ENCODE results near the gene CHMP6. TPM values are rescaled to one million over a fixed set of nuclear protein-coding genes. Genes with fewer than 3 reads are reported as not detected.

The CHMP6 gene
- total RNA-seq, 1 donor from 2014 or later: 30.8 TPM

DNA sequence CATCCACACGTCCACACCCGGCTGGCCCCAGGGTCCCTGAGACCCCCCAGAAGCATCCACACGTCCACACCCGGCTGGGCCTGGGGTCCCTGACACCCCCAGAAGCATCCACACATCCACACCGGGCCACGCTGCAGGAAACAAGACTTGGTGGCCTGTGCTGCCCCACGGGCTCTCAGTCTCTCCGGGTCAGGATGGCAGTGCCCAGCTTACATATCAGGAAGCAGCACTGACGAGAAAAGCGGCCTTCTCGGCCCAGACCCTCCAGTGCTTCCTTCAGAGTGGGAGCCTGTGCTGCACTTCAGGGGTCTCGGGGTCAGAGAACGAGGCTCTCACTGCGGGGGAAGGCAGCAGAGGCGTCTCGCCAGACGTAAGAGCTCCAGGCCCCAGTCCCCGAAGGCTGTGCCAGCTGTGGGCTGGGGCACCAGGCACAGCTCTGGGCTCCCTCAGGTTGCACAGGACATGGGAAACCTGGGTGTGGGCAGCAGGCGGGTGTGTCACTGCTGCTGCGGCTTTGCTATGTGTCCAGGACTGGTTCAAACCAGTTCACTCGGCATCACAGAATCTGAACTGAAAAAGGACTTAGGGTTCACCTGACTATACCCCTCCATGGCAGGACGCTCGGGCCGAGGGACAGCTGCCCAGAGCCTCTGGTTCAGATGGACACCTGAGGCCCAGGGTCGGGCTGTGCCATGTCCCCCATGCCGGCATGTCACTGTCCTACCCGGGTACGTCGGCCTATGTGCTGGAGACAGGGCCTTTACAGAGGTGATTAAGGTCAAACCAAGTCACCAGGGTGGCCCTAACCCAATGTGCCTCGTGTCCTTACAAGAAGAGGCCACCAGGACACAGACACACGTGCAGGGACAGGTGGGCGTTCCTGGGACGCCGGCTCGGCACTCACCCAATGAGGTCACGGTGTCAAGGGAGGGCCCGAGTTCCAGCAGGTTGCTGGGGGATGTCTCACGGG lies 40.2 kb upstream of the CHMP6 start:
- intact Hi-C loops (cut with micrococcal nuclease): no loop called here
- H3K9me3 Mint-ChIP-seq: no peaks in the 10 kb centered on the region
- H3K27me3 Mint-ChIP-seq: no peaks in the 10 kb centered on the region
- DNase-seq: no peak
- H3K4me3 Mint-ChIP-seq: no peak overlapping the region
- H3K27ac Mint-ChIP-seq: no peak overlapping the region
- H3K36me3 Mint-ChIP-seq (ENCODE audit: low read depth): peaks cover 33% of the 10 kb centered on the region
- peaks cover 2% of the 10 kb centered on the region for H3K4me1 Mint-ChIP-seq

- DNase-seq: no peak
- H3K4me3 Mint-ChIP-seq: no peak overlapping the region
- H3K36me3 Mint-ChIP-seq (ENCODE audit: low read depth): peaks cover 24% of the 10 kb centered on the region
- H3K27me3 Mint-ChIP-seq: no peaks in the 10 kb centered on the region
- intact Hi-C loops (cut with micrococcal nuclease): no loop called here
- H3K27ac Mint-ChIP-seq: no peak overlapping the region
- no peaks in the 10 kb centered on the region for H3K9me3 Mint-ChIP-seq
- no peaks in the 10 kb centered on the region for H3K4me1 Mint-ChIP-seq
Observed at GRCh38 chr17:80952291-80952690, 39.4 kb upstream of the CHMP6 start.

GRCh38 chr17:80953471-80954315 lies 37.9 kb upstream of the CHMP6 start:
- intact Hi-C loops (cut with micrococcal nuclease): no loop called here
- Mint-ChIP-seq H3K4me3 (no peak overlapping the region), H3K27me3 (no peaks in the 10 kb centered on the region), H3K36me3 (ENCODE audit: low read depth) (peaks cover 22% of the 10 kb centered on the region), H3K9me3 (no peaks in the 10 kb centered on the region), H3K27ac (no peak overlapping the region), H3K4me1 (no peaks in the 10 kb centered on the region)
- DNase-seq: no peak

GRCh38 chr17:80955078-80955477 lies 36.6 kb upstream of the CHMP6 start:
- Mint-ChIP-seq H3K36me3 (ENCODE audit: low read depth) (peaks cover 17% of the 10 kb centered on the region), H3K4me3 (no peak overlapping the region)

GRCh38 chr17:80955671-80956280 lies 35.9 kb upstream of the CHMP6 start:
- H3K4me3 Mint-ChIP-seq: no peak overlapping the region
- no peaks in the 10 kb centered on the region for H3K9me3 Mint-ChIP-seq
- intact Hi-C loops (cut with micrococcal nuclease): no loop called here
- H3K27ac Mint-ChIP-seq: no peak overlapping the region
- H3K27me3 Mint-ChIP-seq: no peaks in the 10 kb centered on the region
- H3K4me1 Mint-ChIP-seq: no peaks in the 10 kb centered on the region
- H3K36me3 Mint-ChIP-seq (ENCODE audit: low read depth): peaks cover 15% of the 10 kb centered on the region
- DNase-seq: no peak

More at GRCh38 chr17:80955078-80955477, 36.6 kb upstream of the CHMP6 start:
- intact Hi-C loops (cut with micrococcal nuclease): no loop called here
- H3K9me3 Mint-ChIP-seq: no peaks in the 10 kb centered on the region
- no peaks in the 10 kb centered on the region for H3K27me3 Mint-ChIP-seq
- H3K4me1 Mint-ChIP-seq: no peaks in the 10 kb centered on the region
- no peak for DNase-seq
- no peak overlapping the region for H3K27ac Mint-ChIP-seq

DNA sequence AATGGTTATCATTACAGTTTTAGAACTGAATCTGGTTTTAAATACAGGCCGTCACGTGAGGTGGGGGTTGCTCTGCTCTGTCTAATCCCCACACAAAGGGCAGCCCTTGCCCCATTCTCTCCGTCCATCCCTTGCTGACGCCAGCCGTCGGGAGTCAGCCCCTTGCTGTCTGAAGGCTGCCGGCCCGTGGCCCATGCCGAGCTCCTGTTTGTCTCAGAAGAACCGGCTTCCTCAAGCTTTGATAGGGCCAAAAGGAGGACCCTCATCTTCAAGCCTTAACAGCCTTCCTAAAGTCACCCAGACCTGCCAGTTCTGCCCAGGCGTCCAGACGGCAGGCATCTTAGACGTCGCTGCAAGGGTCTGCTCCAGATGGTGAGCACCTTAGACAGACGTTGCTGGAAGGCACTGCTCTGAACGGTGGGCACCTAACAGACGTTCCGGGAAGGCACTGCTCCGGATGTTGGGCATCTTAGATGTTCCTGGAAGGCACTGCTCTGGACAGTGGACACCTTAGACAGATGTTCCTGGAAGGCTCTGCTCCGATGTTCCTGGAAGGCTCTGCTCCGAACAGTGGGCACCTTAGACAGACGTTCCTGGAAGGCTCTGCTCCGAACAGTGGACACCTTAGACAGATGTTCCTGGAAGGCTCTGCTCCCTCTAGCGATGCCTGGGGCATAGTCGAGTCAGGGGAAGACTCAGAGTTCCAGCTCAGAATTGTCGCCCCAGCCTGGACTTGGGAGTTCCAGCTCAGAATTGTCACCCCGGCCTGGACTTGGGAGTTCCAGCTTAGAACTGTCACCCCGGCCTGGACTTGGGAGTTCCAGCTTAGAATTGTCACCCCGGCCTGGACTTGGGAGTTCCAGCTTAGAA lies 35.1 kb upstream of the CHMP6 start:
- Mint-ChIP-seq H3K9me3 (no peaks in the 10 kb centered on the region), H3K27ac (no peak overlapping the region), H3K4me3 (no peak overlapping the region), H3K36me3 (ENCODE audit: low read depth) (peaks cover 12% of the 10 kb centered on the region), H3K4me1 (no peaks in the 10 kb centered on the region), H3K27me3 (no peaks in the 10 kb centered on the region)
- DNase-seq: no peak
- intact Hi-C loops (cut with micrococcal nuclease): no loop called here

GRCh38 chr17:80957461-80957941 lies 34.1 kb upstream of the CHMP6 start:
- H3K36me3 Mint-ChIP-seq (ENCODE audit: low read depth): peaks cover 7% of the 10 kb centered on the region

GRCh38 chr17:80959330-80960036 lies 32.2 kb upstream of the CHMP6 start:
- no peaks in the 10 kb centered on the region for H3K4me1 Mint-ChIP-seq
- no peaks in the 10 kb centered on the region for H3K27me3 Mint-ChIP-seq
- no peak overlapping the region for H3K27ac Mint-ChIP-seq
- no peaks in the 10 kb centered on the region for H3K9me3 Mint-ChIP-seq
- DNase-seq: no peak
- intact Hi-C loops (cut with micrococcal nuclease): no loop called here
- H3K4me3 Mint-ChIP-seq: no peak overlapping the region
- H3K36me3 Mint-ChIP-seq (ENCODE audit: low read depth): peaks cover 10% of the 10 kb centered on the region

More at GRCh38 chr17:80957461-80957941, 34.1 kb upstream of the CHMP6 start:
- no peak overlapping the region for H3K4me3 Mint-ChIP-seq
- H3K27ac Mint-ChIP-seq: no peak overlapping the region
- no peaks in the 10 kb centered on the region for H3K4me1 Mint-ChIP-seq
- H3K9me3 Mint-ChIP-seq: no peaks in the 10 kb centered on the region
- DNase-seq: no peak
- no peaks in the 10 kb centered on the region for H3K27me3 Mint-ChIP-seq
- intact Hi-C loops (cut with micrococcal nuclease): no loop called here

DNA sequence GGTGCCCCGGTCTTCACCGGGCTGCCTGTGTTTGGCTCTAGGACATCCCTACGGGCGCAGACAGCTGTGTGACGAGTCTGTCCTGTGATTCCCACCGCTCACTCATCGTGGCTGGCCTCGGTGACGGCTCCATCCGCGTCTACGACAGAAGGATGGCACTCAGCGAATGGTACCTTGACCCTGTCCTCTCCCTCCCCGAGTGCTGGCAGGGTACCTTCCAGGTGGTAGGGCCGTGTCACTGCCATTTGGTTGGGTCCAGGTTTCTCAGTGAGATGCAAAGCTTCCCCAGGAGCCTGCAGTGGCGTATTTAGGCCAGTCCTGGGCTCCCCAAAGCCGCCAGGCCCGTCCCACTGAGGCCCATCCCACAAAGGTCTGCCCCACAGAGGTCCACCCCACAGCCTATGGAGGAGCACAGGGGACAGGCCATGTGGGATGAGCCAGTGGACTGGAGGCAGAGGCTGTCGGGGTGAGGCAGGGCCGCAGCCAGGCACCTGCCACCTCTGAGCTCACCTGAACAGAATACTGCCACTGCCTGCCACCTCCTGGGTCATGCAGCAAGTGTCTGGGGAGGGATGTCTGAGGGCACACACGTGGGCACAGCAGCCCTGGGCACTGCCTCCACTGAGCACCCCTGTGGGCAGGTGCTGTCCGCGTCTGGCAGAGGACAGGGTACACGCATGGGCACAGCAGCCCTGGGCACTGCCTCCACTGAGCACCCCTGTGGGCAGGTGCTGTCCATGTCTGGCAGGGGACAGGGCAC lies 31.4 kb upstream of the CHMP6 start:
- Mint-ChIP-seq H3K9me3 (no peaks in the 10 kb centered on the region), H3K4me1 (no peaks in the 10 kb centered on the region), H3K27me3 (no peaks in the 10 kb centered on the region), H3K36me3 (ENCODE audit: low read depth) (peaks cover 9% of the 10 kb centered on the region), H3K27ac (no peak overlapping the region), H3K4me3 (no peak overlapping the region)
- DNase-seq: no peak
- intact Hi-C loops (cut with micrococcal nuclease): no loop called here

DNA sequence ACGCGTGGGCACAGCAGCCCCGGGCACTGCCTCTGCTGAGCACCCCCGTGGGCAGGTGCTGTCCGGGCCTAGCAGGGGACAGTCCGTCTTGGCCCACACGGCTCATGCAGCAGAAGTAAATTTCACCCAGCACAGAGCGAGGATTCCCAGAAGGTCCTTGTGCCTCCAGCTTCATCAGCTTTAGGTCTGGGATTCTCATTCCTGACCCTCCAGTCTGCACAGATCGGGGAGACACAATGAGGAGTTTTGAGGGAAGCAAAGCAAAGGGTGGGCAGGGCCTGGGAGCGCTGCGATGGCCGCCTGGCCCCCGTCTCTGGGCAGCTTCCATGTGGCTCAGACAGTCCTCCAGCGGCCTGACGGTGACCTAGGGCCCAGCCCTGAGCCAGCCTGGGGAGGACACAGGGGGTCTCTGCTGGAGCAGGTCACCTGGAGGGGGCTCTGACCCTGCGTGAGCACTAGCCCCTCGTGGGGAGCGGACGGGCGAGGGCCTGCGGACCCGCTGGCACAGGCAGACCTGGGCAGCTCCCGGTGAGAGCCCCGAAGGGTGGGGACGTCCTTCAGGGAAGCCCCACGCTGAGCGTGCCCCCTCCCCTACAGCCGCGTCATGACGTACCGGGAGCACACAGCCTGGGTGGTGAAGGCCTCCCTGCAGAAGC lies 30.7 kb upstream of the CHMP6 start:
- no peaks in the 10 kb centered on the region for H3K9me3 Mint-ChIP-seq
- no peaks in the 10 kb centered on the region for H3K27me3 Mint-ChIP-seq
- no peak overlapping the region for H3K27ac Mint-ChIP-seq
- H3K36me3 Mint-ChIP-seq (ENCODE audit: low read depth): peaks cover 12% of the 10 kb centered on the region
- intact Hi-C loops (cut with micrococcal nuclease): no loop called here
- no peaks in the 10 kb centered on the region for H3K4me1 Mint-ChIP-seq
- H3K4me3 Mint-ChIP-seq: no peak overlapping the region
- DNase-seq: no peak

GRCh38 chr17:80961541-80962330 lies 29.9 kb upstream of the CHMP6 start:
- no peak for DNase-seq
- intact Hi-C loops (cut with micrococcal nuclease): no loop called here
- no peak overlapping the region for H3K27ac Mint-ChIP-seq
- H3K4me3 Mint-ChIP-seq: no peak overlapping the region
- peaks cover 16% of the 10 kb centered on the region for H3K36me3 Mint-ChIP-seq (ENCODE audit: low read depth)
- H3K27me3 Mint-ChIP-seq: no peaks in the 10 kb centered on the region
- H3K9me3 Mint-ChIP-seq: no peaks in the 10 kb centered on the region
- no peaks in the 10 kb centered on the region for H3K4me1 Mint-ChIP-seq
